Adrenal gland (tissue), 5 donors: ENCODE measurements around the gene SNF8.

ENCODE experiments used
- POLR2A ChIP-seq, 2 donors: fragments of 450-650 bp; IDR thresholded peaks; one replicate each; pipeline ENCODE4 v1.6.1; 2017; ENCODE audit warnings: antibody characterized with exemption in 2 of 2, mild to moderate bottlenecking in 2 of 2, moderate library complexity in 1 of 2
- TF ChIP-seq, protein P1 (sequence below), 6 experiments: fragments of 450-650 bp in 4 of 6; fragments of 200-600 bp in 2 of 6; sonication (generic) in 1 of 6; IDR thresholded peaks; 1 replicate in 5 of 6; 2 replicates in 1 of 6; pipeline versions ENCODE4 v1.5.1 to v1.8.0; 2016 to 2021; ENCODE audit warnings: antibody characterized with exemption in 6 of 6, mild to moderate bottlenecking in 2 of 6, moderate library complexity in 1 of 6
- donor health status: DM: no; HTN: no; CAD: no.

- TF ChIP-seq, protein P1, sequence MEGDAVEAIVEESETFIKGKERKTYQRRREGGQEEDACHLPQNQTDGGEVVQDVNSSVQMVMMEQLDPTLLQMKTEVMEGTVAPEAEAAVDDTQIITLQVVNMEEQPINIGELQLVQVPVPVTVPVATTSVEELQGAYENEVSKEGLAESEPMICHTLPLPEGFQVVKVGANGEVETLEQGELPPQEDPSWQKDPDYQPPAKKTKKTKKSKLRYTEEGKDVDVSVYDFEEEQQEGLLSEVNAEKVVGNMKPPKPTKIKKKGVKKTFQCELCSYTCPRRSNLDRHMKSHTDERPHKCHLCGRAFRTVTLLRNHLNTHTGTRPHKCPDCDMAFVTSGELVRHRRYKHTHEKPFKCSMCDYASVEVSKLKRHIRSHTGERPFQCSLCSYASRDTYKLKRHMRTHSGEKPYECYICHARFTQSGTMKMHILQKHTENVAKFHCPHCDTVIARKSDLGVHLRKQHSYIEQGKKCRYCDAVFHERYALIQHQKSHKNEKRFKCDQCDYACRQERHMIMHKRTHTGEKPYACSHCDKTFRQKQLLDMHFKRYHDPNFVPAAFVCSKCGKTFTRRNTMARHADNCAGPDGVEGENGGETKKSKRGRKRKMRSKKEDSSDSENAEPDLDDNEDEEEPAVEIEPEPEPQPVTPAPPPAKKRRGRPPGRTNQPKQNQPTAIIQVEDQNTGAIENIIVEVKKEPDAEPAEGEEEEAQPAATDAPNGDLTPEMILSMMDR (IDR thresholded peaks at IDR 0.05): no peak
- TF ChIP-seq POLR2A (IDR thresholded peaks at IDR 0.05): no peak
These were observed 49.8 kb downstream of the SNF8 start for GRCh38 chr17:48894886-48895285.
